Measurements from ENCODE around the gene BUD31. TPM values are rescaled to one million over a fixed set of nuclear protein-coding genes. Genes with fewer than 3 reads are reported as not detected.
"Not testable (repeated sequence)": the region's sequence is repeated elsewhere in the genome, so short reads cannot be mapped to it uniquely, and the experiment has no call there.

The BUD31 gene
- total RNA-seq, 1 donor from 2014 or later = 73.4 TPM

DNA sequence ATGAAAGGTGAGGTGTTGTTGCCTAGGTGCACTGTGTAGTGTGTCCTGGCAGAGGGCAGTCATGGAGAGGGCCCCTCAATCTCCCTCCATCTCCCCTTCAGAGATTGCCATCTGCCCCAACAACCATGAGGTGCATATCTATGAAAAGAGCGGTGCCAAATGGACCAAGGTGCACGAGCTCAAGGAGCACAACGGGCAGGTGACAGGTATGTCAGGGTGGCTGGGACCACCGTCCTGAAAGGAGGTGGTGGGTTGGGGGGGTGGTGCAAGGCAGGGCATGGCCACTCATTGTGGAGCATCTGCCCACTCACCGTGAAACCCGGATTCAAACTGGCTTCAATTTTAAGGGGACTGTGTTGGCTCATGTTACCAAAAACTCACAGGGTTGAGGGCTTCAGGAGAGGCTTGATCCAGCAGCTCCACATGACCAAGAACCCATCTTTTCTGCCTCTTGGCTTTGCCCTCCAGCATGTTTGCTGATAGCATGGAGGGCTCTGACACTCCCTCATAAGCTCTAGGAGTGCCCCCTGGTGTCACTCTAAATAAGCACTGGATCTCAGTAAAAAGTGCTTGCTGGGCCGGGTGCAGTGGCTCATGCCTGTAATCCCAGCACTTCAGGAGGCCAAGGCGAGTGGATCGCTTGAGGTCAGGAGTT, 22.1 kb upstream of the BUD31 start:
- Mint-ChIP-seq H3K9me3 (ENCODE audit: unreplicated experiment) (no peaks in the 10 kb centered on the region), H3K36me3 (ENCODE audit: low read depth, unreplicated experiment) (peaks cover 20% of the 10 kb centered on the region), H3K4me1 (ENCODE audit: unreplicated experiment) (no peaks in the 10 kb centered on the region), H3K27ac (ENCODE audit: unreplicated experiment) (no peak overlapping the region), H3K27me3 (ENCODE audit: unreplicated experiment) (peaks cover 7% of the 10 kb centered on the region), H3K4me3 (ENCODE audit: unreplicated experiment) (no peak overlapping the region)
- TF ChIP-seq, protein P1, sequence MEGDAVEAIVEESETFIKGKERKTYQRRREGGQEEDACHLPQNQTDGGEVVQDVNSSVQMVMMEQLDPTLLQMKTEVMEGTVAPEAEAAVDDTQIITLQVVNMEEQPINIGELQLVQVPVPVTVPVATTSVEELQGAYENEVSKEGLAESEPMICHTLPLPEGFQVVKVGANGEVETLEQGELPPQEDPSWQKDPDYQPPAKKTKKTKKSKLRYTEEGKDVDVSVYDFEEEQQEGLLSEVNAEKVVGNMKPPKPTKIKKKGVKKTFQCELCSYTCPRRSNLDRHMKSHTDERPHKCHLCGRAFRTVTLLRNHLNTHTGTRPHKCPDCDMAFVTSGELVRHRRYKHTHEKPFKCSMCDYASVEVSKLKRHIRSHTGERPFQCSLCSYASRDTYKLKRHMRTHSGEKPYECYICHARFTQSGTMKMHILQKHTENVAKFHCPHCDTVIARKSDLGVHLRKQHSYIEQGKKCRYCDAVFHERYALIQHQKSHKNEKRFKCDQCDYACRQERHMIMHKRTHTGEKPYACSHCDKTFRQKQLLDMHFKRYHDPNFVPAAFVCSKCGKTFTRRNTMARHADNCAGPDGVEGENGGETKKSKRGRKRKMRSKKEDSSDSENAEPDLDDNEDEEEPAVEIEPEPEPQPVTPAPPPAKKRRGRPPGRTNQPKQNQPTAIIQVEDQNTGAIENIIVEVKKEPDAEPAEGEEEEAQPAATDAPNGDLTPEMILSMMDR (IDR thresholded peaks at IDR 0.05; ENCODE audit: unreplicated experiment) = no peak
- DNase-seq (ENCODE audit: low spot score) = no peak

DNA sequence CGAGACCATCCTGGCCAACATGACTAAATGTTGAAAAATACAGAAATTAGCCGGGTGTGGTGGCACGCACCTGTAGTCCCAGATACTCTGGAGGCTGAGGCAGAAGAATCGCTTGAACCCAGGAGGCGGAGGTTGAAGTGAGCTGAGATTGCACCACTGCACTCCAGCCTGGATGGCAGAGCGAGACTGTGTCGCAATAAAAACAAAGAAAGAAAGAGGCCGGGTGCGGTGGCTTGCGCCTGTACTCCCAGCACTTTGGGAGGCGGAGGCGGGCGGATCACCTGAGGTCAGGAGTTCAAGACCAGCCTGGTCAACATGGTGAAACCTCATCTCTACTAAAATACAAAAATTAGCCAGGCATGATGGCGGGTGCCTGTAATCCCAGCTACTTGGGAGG, 21.5 kb upstream of the BUD31 start:
- H3K4me3 Mint-ChIP-seq (ENCODE audit: unreplicated experiment); H3K27me3 Mint-ChIP-seq (ENCODE audit: unreplicated experiment); H3K9me3 Mint-ChIP-seq (ENCODE audit: unreplicated experiment); DNase-seq (ENCODE audit: low spot score); H3K4me1 Mint-ChIP-seq (ENCODE audit: unreplicated experiment); H3K27ac Mint-ChIP-seq (ENCODE audit: unreplicated experiment): not testable (repeated sequence)
- H3K36me3 Mint-ChIP-seq (ENCODE audit: low read depth, unreplicated experiment) = peaks cover 20% of the 10 kb centered on the region

DNA sequence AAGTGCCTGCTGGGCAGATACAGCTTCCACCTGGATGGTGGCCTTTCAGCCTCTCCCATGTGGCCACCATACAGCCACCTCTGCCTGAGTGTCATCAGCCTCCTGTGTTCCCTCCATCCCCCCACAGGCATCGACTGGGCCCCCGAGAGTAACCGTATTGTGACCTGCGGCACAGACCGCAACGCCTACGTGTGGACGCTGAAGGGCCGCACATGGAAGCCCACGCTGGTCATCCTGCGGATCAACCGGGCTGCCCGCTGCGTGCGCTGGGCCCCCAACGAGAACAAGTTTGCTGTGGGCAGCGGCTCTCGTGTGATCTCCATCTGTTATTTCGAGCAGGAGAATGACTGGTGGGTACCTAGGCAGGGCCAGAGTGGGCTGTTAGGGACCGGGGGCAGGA, 20.9 kb upstream of the BUD31 start:
- peaks cover 10% of the 10 kb centered on the region for H3K27me3 Mint-ChIP-seq (ENCODE audit: unreplicated experiment)
- no peaks in the 10 kb centered on the region for H3K9me3 Mint-ChIP-seq (ENCODE audit: unreplicated experiment)
- TF ChIP-seq, protein P1 (IDR thresholded peaks at IDR 0.05; ENCODE audit: unreplicated experiment) = no peak
- no peak overlapping the region for H3K4me3 Mint-ChIP-seq (ENCODE audit: unreplicated experiment)
- no peaks in the 10 kb centered on the region for H3K4me1 Mint-ChIP-seq (ENCODE audit: unreplicated experiment)
- no peak for DNase-seq (ENCODE audit: low spot score)
- peak overlapping the region; percentile 30 for H3K27ac Mint-ChIP-seq (ENCODE audit: unreplicated experiment)
- H3K36me3 Mint-ChIP-seq (ENCODE audit: low read depth, unreplicated experiment) = peaks cover 20% of the 10 kb centered on the region

DNA sequence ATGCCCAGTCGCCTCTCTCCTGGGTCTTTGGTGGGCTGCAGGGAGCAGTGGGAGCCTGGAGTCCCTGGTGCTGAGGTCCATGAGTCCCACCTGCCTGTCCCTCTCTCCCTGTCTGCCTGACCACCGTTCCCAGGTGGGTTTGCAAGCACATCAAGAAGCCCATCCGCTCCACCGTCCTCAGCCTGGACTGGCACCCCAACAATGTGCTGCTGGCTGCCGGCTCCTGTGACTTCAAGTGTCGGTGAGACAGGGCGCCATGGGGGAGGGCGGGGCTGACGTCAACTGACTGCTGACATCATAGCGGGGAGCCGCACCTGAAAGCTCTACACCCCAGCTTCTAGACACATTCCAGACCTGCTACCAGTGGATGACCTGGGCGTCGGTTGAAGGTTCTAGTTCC, 19.0 kb upstream of the BUD31 start:
- Mint-ChIP-seq H3K36me3 (ENCODE audit: low read depth, unreplicated experiment) (peaks cover 16% of the 10 kb centered on the region), H3K4me1 (ENCODE audit: unreplicated experiment) (peaks cover 9% of the 10 kb centered on the region), H3K27ac (ENCODE audit: unreplicated experiment) (no peak overlapping the region), H3K9me3 (ENCODE audit: unreplicated experiment) (no peaks in the 10 kb centered on the region), H3K27me3 (ENCODE audit: unreplicated experiment) (peaks cover 6% of the 10 kb centered on the region), H3K4me3 (ENCODE audit: unreplicated experiment) (no peak overlapping the region)
- TF ChIP-seq, protein P1 (IDR thresholded peaks at IDR 0.05; ENCODE audit: unreplicated experiment) = no peak
- no peak for DNase-seq (ENCODE audit: low spot score)

DNA sequence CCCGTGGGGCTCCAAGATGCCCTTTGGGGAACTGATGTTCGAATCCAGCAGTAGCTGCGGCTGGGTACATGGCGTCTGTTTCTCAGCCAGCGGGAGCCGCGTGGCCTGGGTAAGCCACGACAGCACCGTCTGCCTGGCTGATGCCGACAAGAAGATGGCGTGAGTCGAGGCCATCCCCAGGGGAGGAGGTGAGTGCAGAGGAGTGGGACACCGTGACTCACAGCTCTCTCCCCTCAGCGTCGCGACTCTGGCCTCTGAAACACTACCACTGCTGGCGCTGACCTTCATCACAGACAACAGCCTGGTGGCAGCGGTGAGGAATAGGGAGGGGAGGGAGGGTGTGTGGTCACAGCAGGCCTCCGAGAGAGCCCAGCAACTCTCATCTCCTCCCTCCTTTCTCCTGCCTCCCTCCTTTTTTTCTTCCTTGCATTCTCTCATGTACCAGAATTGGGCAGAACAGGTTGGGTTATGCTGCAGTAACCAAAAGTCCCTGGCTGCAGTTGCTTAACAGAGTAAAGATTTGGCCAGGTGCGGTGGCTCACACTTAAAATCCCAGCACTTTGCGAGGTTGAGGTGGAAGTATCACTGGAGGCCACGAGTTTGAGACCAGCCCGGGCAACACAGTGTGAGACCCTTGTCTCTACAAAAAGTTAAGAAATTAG, 17.7 kb upstream of the BUD31 start:
- peaks cover 9% of the 10 kb centered on the region for H3K4me1 Mint-ChIP-seq (ENCODE audit: unreplicated experiment)
- DNase-seq (ENCODE audit: low spot score) = no peak
- H3K36me3 Mint-ChIP-seq (ENCODE audit: low read depth, unreplicated experiment) = peaks cover 14% of the 10 kb centered on the region
- peaks cover 6% of the 10 kb centered on the region for H3K27me3 Mint-ChIP-seq (ENCODE audit: unreplicated experiment)
- H3K27ac Mint-ChIP-seq (ENCODE audit: unreplicated experiment) = no peak overlapping the region
- TF ChIP-seq, protein P1 (IDR thresholded peaks at IDR 0.05; ENCODE audit: unreplicated experiment) = no peak
- H3K9me3 Mint-ChIP-seq (ENCODE audit: unreplicated experiment) = no peaks in the 10 kb centered on the region
- no peak overlapping the region for H3K4me3 Mint-ChIP-seq (ENCODE audit: unreplicated experiment)

Measured in endothelial cell (in vitro differentiated cells).